Panc1 (cell line): ENCODE results near the gene CDKL1. TPM values are rescaled to one million over a fixed set of nuclear protein-coding genes. Genes with fewer than 3 reads are reported as not detected.

Experiments
- ATAC-seq: fragments of 200-7000 bp; cut with Tn5 transposase; 2 replicates; pipeline ENCODE4 v1.9.1; 2020; ENCODE audit warnings: mild to moderate bottlenecking, moderate library complexity
- BruUV-seq: library from RNA; stranded (reverse); fragments of 400-500 nt; replicated peaks from 2 replicates; lab custom pipeline; 2021; lab: Mats Ljungman, UMichigan
- CTCF ChIA-PET: fragments of 300-600 bp; sonication (Branson Sonifier 250); formaldehyde crosslinking; loops from one replicate; lab custom pipeline; 2022; ENCODE audit warnings: antibody characterized with exemption; lab: Charles Lee
- POLR2A ChIA-PET: fragments of 300-600 bp; sonication (Branson Sonifier 250); formaldehyde crosslinking; loops from one replicate; lab custom pipeline; 2022; ENCODE audit warnings: antibody characterized with exemption; lab: Charles Lee
- DNase-seq: peaks from one replicate; pipeline ENCODE4 v3.0.0-alpha.2; 2010; ENCODE audit warnings: low read depth, low spot score
- H3K27ac ChIP-seq: 2 replicates; pipeline ENCODE4 v1.5.1; 2011; ENCODE audit warnings: mild to moderate bottlenecking, low read length, inconsistent platforms
- H3K27me3 ChIP-seq: fragments of 200-500 bp; sonication (Bioruptor generic); 2 replicates; pipeline ENCODE4 v1.6.0; 2014; ENCODE audit warnings: low read length, inconsistent platforms; ENCODE audit not compliant: control insufficient read depth, insufficient read depth
- H3K36me3 ChIP-seq: fragments of 200-500 bp; sonication (Bioruptor generic); 2 replicates; pipeline ENCODE4 v1.5.1; 2014; ENCODE audit warnings: inconsistent platforms, mild to moderate bottlenecking, low read length, moderate library complexity; ENCODE audit not compliant: control insufficient read depth, insufficient read depth
- H3K4me1 ChIP-seq: 2 replicates; pipeline ENCODE4 v1.5.1; 2011; ENCODE audit warnings: inconsistent platforms, mild to moderate bottlenecking, low read length, moderate library complexity; ENCODE audit not compliant: control insufficient read depth, insufficient read depth
- H3K4me3 ChIP-seq, 2 experiments: 2 replicates each; pipeline ENCODE4 v1.5.1; 2011 to 2012; ENCODE audit warnings: low read depth in 2 of 2, low read length in 2 of 2, mild to moderate bottlenecking in 2 of 2, inconsistent platforms in 1 of 2, moderate library complexity in 1 of 2
- H3K9me3 ChIP-seq: fragments of 200-500 bp; sonication (Bioruptor generic); 2 replicates; pipeline ENCODE4 v1.5.1; 2014; ENCODE audit warnings: low read depth, mild to moderate bottlenecking, inconsistent platforms, low read length, moderate library complexity; ENCODE audit not compliant: control insufficient read depth, insufficient read depth
- CTCF ChIP-seq: fragments of 450-650 bp; IDR thresholded peaks from 2 replicates; pipeline ENCODE4 v1.5.1; 2017; ENCODE audit warnings: mild to moderate bottlenecking
- POLR2AphosphoS5 ChIP-seq: IDR thresholded peaks from 2 replicates; pipeline ENCODE4 v1.6.1; 2012; ENCODE audit warnings: mild to moderate bottlenecking, low read depth, low read length, moderate library complexity
- REST ChIP-seq, 2 experiments: IDR thresholded peaks; 2 replicates each; pipeline ENCODE4 v1.6.1; 2011 to 2012; ENCODE audit warnings: low read depth in 2 of 2, control low read depth in 1 of 2, low read length in 1 of 2, mild to moderate bottlenecking in 1 of 2, moderate library complexity in 1 of 2; ENCODE audit not compliant: insufficient read depth in 1 of 2
- SIN3A ChIP-seq: IDR thresholded peaks from 2 replicates; pipeline ENCODE4 v1.6.1; 2012; ENCODE audit warnings: low read depth, mild to moderate bottlenecking, low read length, moderate library complexity, borderline replicate concordance; ENCODE audit not compliant: insufficient read depth
- TCF7L2 ChIP-seq: IDR thresholded peaks from 2 replicates; pipeline ENCODE4 v1.6.1; 2011; ENCODE audit warnings: mild to moderate bottlenecking, low read depth, low read length, inconsistent platforms
- in situ Hi-C: cut with HindIII; loops from 2 replicates; pipeline ENCODE4 v1.10.0; 2016; ENCODE audit warnings: low sequenced_read_pairs, low pct_unique_long_range_greater_than_20kb
- intact Hi-C: fragments of 100-400 bp; cut with micrococcal nuclease; formaldehyde crosslinking; loops from one replicate; pipeline ENCODE4 v1.10.0; 2022; ENCODE audit not compliant: unreplicated experiment
- total RNA-seq: library from RNA; stranded (reverse); gene quantifications from one replicate; pipeline ENCODE4 v1.2.1, GENCODE V29; 2021; ENCODE audit not compliant: unreplicated experiment

Gene CDKL1
- total RNA-seq, 1 experiment from 2014 or later: 5.8 TPM

GRCh38 chr14:50311972-50312733 lies 84.5 kb downstream of the CDKL1 start, which contains the start of the genes DMAC2L and L2HGDH:
Gene DMAC2L (plus strand): TSS chr14:50312324. CDS start chr14:50321488, 9,164 bp downstream.
Gene L2HGDH (minus strand): TSS chr14:50312229. CDS start chr14:50312150, 79 bp downstream.
- TF ChIP-seq CTCF (peak; percentile 69), SIN3A (peak; percentile 51; the same call in 1 of the 2 replicates), POLR2AphosphoS5 (peak; percentile 86), REST (IDR thresholded peaks at IDR 0.05; ENCODE audit: insufficient read depth in 1 of 2, low read depth in 2 of 2, low read length in 1 of 2) (no peak), TCF7L2 (peak; percentile 56)
- Histone ChIP-seq H3K4me1 (peaks cover 3% of the 10 kb centered on the region; the same call in 1 of the 2 replicates), H3K36me3 (peaks cover 3% of the 10 kb centered on the region; the same call in 1 of the 2 replicates), H3K9me3 (no peaks in the 10 kb centered on the region), H3K27ac (peak within 1 kb of the TSS; percentile 91), H3K27me3 (no peaks in the 10 kb centered on the region), H3K4me3 (peak within 1 kb of the TSS; percentile 81 to 88)
- intact Hi-C loops (no loop called here), in situ Hi-C loops (no loop called here)
- BruUV-seq: no TSS peak
- DNase-seq (peak; percentile 42), ATAC-seq (peak; percentile 97)
- CTCF ChIA-PET: interaction anchor here (0.5 kb wide), 1 partner anchor 53 kb away, joined by 4 read pairs; no protein-coding TSS in a partner anchor
- POLR2A ChIA-PET: interaction anchor here (0.6 to 0.8 kb wide), 3 partner anchors 13 to 197 kb away, joined by 3 to 5 read pairs (median 4); no protein-coding TSS in a partner anchor

- intact Hi-C loops (no loop called here), in situ Hi-C loops (no loop called here)
- DNase-seq: no peak
- POLR2A ChIA-PET: interaction anchor here (0.8 kb wide), 1 partner anchor 13 kb away, joined by 4 read pairs; no protein-coding TSS in a partner anchor
- ATAC-seq: peak; percentile 1
- no peaks in the 10 kb centered on the region for H3K9me3 ChIP-seq
- H3K36me3 ChIP-seq: peaks cover 3% of the 10 kb centered on the region; the same call in 1 of the 2 replicates
- BruUV-seq: TSS peak; percentile 75
- H3K27ac ChIP-seq: peak overlapping the region; percentile 91
- TF ChIP-seq POLR2AphosphoS5 (no peak), TCF7L2 (no peak), SIN3A (no peak), CTCF (no peak; the same call in 1 of the 2 replicates), REST (IDR thresholded peaks at IDR 0.05; ENCODE audit: insufficient read depth in 1 of 2, low read depth in 2 of 2, low read length in 1 of 2) (no peak)
- peaks cover 3% of the 10 kb centered on the region; the same call in 1 of the 2 replicates for H3K4me1 ChIP-seq
- H3K27me3 ChIP-seq: no peaks in the 10 kb centered on the region
- H3K4me3 ChIP-seq: peak overlapping the region; percentile 81 to 88
- CTCF ChIA-PET: interaction anchor here (0.5 kb wide), 1 partner anchor 53 kb away, joined by 4 read pairs; no protein-coding TSS in a partner anchor
Measured at GRCh38 chr14:50311337-50311971, 85.2 kb downstream of the CDKL1 start.
